HTERT RPE-1 (cell line): ENCODE data around the gene SV2B.

Experiments
- in situ Hi-C: fragments of 300-500 bp; cut with MboI; formaldehyde crosslinking; loops from 4 replicates; pipeline ENCODE4 v1.14.3; 2020; ENCODE audit warnings: low sequenced_read_pairs

SV2B gene

GRCh38 chr15:91184441-91184840 lies 84.4 kb downstream of the SV2B start:
- in situ Hi-C loops = no loop called here

GRCh38 chr15:91186904-91187656 lies 87.0 kb downstream of the SV2B start:
- in situ Hi-C loops = no loop called here

- in situ Hi-C loops = no loop called here
Observed at GRCh38 chr15:91192285-91192684, 92.2 kb downstream of the SV2B start.

DNA sequence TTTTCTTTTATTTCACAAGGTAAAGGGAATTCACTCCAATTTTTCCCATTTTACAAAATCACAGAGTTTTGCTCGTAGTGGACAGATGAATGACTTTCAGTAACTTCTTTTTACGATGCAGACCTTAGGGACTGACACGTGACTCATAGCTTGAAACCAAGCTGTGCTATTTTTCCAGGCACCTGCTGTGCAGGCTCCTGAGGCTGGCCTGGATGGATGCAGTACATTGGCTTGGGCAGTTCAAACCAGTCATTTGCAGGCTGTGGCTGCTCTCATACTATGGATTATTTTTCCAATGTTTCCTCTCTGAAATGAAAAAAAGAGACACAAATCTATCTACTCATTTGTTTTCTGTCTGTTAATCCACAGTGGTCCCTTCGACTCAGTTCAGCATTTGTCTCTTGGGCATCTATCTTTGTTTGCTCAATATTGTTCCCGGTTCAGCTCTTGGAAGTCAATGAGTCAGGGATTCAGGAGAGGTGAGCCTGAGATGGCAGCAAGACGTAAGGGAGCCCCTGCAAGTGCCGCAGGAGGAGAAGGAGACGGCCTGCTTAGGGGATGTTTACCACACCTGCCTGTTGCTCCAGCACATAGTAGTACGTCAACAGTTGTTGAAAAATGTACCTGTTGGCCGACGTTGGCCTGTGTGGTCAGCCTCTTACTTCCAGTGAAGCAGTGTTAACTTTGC lies 92.8 kb downstream of the SV2B start:
- in situ Hi-C loops = no loop called here

- in situ Hi-C loops = no loop called here
Observed at GRCh38 chr15:91193378-91193720, 93.3 kb downstream of the SV2B start.

DNA sequence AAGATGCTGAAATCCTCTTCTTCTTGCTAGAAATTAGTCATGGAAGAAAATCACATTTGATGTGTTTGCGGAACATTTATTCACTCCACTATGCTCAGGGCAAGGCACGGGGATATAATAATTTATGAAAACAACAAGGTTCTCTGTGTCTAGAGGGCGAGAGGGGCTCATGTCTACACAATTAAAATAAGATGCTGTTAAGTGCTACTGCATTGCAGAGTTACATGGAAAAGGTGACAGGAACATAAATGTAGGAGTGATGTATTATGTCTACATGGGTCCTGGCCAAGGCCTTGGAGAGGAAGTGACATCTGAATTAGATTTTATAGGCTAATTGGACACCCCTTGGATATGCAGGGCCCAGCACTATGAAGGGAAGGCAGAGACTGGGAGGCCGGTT lies 96.1 kb downstream of the SV2B start:
- in situ Hi-C loops = no loop called here

GRCh38 chr15:91196768-91197167 lies 96.7 kb downstream of the SV2B start:
- in situ Hi-C loops = no loop called here

DNA sequence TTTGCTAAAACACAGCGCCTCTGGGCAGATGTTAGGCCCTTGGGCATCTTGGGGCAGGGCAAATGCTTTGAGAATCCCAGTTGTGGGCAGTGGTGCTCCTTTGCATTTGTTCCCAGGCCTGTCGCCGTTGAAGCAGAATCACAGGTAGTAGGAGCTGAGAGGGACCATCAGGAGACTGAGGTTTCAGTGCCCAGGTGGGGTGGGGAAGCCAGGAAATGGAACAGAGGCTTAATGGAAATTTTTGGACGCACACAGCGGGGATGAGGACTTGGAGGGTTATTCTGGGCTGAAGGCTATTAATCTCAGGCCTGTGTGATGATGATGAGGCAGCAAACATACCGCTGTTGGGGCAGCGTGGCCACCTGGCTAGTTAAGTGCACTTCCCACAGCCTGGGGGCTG lies 99.5 kb downstream of the SV2B start:
- in situ Hi-C loops = no loop called here

- in situ Hi-C loops = no loop called here
Observed at GRCh38 chr15:91200101-91200754, 100.2 kb downstream of the SV2B start.

DNA sequence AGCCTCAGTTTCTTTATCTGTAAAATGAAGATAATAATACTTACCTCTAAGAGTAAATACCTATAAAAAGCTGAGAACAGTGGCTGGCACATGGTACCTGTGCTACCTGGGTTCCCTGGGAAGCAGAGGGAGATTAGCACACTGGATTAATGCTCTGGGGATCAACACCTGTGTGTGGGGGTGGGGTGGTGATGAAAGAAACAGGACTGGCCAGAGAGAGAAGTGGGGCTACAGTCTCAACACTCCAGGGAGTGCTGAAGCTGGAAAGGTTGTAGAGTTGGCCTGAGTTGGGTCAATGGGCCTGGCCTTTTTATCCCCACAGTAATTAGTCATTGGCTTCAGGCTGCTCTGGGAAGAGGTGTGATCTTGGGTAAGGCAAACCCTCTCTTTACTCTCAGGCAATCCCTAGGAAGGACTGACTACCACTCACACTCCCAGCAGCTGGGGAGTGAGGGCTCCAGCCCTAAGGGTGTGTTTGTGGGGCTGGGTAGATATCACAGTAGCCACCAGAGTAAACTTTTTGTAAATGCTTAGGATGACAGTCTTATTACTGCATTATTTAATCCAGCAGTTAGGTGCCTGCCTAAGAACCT lies 102.5 kb downstream of the SV2B start:
- in situ Hi-C loops = no loop called here

GRCh38 chr15:91203619-91204203 lies 103.7 kb downstream of the SV2B start:
- in situ Hi-C loops = no loop called here

- in situ Hi-C loops = no loop called here
Observed at GRCh38 chr15:91208371-91208770, 108.3 kb downstream of the SV2B start.

GRCh38 chr15:91209318-91209717 lies 109.3 kb downstream of the SV2B start:
- in situ Hi-C loops = no loop called here

GRCh38 chr15:91209726-91210125 lies 109.7 kb downstream of the SV2B start:
- in situ Hi-C loops = no loop called here

DNA sequence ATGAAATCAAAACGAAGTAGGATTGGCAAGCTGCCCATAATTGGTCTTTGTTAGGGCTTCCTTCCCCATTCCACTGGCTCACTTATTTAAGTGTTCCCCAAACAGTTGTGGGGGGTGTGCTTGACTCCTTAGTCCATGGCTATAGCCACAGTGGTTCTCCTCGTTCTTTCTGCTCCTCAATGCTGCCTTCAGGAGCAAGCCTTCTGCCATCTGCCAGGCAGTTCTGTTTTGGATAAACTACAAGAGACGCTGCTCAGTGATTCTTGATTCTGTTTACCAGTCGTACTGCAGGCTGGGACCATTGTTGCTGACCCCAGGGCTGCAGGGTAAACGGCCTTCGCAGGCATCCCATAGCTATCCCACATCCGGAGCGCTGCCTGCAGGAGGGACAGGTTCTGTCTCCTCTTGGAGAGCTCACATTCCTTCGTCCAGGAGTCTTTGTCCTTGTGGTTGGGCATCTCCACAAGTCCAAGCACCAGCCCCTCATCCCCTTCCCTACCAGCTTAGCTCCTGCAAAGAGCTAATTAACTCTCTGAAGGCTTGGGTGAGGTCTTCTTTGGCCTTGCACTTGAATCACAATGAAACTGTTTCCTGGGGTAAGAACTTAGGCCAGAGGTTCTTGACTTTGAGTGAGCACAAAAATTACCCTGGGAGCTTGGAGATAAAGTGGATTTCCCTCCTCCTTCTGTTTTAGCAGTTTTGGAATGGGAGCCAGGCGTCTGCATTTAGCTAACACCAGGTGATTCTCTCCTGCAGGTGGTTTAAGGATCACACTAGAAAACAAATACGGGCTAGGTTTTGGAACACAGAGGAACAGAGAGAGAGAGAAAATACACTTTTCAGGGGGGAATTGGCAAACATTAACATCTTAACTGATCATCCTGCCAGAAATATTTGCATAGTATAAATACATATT lies 114.9 kb downstream of the SV2B start:
- in situ Hi-C loops = no loop called here

GRCh38 chr15:91216000-91216399 lies 115.9 kb downstream of the SV2B start:
- in situ Hi-C loops = no loop called here

DNA sequence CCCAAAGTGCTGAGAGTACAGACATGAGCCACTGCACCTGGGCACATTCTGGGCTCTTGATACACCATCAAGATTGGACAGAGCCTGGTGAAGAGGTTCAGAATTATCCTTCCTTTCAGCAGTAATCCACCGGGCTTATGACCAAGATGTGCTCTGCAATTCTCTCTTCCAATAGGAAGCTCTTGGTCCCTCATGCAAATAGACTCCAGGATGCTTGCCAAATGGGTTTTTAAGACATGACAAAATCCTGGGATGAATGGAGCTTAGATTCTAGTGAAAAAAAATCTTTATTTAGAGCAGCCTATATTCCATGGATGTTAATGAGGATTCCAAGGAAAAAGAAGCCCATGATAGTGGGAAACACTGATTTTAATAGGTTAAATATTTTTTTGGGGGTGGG lies 119.1 kb downstream of the SV2B start:
- in situ Hi-C loops = no loop called here

DNA sequence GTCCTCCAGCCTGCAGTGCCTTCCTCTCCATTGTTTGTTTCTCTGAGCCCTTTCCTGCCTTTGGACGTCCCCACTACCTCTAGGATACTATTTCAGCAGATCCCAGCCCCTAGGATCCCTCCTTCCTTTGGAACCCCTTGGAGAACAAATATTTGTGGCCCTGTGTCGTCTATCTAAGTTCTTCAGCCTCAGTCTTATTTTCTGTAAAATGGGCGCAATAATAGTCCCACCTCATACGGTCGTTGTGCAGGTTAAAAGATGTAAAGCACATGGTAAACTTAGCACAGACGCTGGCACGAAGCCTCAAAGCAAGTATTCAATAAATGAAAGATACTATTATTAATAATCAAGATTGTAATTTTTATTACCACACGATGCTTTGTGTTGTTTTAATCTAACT lies 122.0 kb downstream of the SV2B start:
- in situ Hi-C loops = no loop called here

- in situ Hi-C loops = no loop called here
Observed at GRCh38 chr15:91223863-91224262, 123.8 kb downstream of the SV2B start.

DNA sequence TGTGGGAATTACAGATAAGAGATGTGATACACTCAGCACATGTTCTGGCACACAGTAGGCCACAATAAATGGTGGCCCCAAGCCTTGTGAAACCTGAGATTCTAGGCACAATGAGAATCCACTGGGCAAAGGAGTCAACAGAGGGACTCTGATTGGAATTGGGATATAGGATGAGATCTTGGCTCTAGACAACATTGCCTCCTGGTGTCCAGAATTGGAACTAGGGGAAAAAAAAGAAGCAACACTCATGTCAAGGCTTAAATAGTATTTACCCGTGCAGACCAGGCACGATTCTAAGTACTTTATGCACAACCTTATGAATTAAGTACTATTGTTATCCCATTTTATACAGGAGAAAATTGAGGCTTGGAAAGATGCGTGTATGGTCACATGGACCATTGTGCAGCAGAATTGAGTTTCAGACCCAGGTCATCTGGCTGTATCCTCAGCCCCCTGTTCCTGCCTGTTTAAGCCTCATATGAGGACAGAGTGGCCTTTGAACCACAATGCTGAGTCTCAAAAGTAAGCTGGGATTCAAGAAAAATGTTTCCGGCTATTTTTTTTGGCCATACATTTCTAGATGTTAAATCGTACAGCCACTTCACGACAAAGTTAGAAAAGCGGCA lies 124.8 kb downstream of the SV2B start:
- in situ Hi-C loops = no loop called here
